HepG2 (cell line): ENCODE results near the gene GNL3. TPM values are rescaled to one million over a fixed set of nuclear protein-coding genes. Genes with fewer than 3 reads are reported as not detected.

Experiments
- ATAC-seq: fragments of 200-7000 bp; cut with Tn5 transposase; 3 replicates; pipeline ENCODE4 v1.9.1; 2020; ENCODE audit warnings: mild to moderate bottlenecking, moderate library complexity
- BruUV-seq: library from RNA; stranded (reverse); fragments of 400-500 nt; replicated peaks from 2 replicates; lab custom pipeline; 2021; lab: Mats Ljungman, UMichigan
- CTCF ChIA-PET: fragments of 300-600 bp; formaldehyde crosslinking; extraction: SDS; loops from one replicate; lab custom pipeline; 2021; ENCODE audit warnings: low total read pairs, inconsistent platforms, low intra/inter-chr PET ratio; lab: Yijun Ruan, JAX
- POLR2A ChIA-PET: fragments of 350-600 bp; sonication (Branson Sonifier 250); formaldehyde crosslinking; loops from one replicate; lab custom pipeline; 2020; ENCODE audit warnings: antibody characterized with exemption, inconsistent platforms; lab: Yijun Ruan, JAX
- DNase-seq: peaks from one replicate; pipeline ENCODE4 v3.0.0-alpha.2; 2015; ENCODE audit warnings: low spot score
- FAIRE-seq: peaks from 3 replicates; lab custom pipeline; 2011; peaks lifted over from hg19 to GRCh38; lab: Jason Lieb, UNC
- H2AFZ ChIP-seq: one replicate; pipeline ENCODE4 v1.6.1; 2011; ENCODE audit warnings: low read length, inconsistent platforms
- H3K27ac ChIP-seq: fragments of 300-600 bp; 3 replicates; pipeline ENCODE4 v1.8.0; 2011; ENCODE audit warnings: mixed run types, mild to moderate bottlenecking, mixed read lengths, low read length, inconsistent platforms; ENCODE audit not compliant: insufficient read depth; ENCODE audit errors: extremely low read length
- H3K27me3 ChIP-seq, 2 experiments: fragments of 200-600 bp in 1 of 2; 2 replicates in 1 of 2; 3 replicates in 1 of 2; pipeline versions ENCODE4 v1.6.0 to v1.8.0; 2011; ENCODE audit warnings: low read length in 2 of 2, mild to moderate bottlenecking in 2 of 2, moderate library complexity in 2 of 2, inconsistent platforms in 1 of 2; ENCODE audit not compliant: insufficient read depth in 2 of 2, control insufficient read depth in 1 of 2
- H3K36me3 ChIP-seq, 2 experiments: fragments of 200-600 bp in 1 of 2; replicated peaks in 1 of 2; 2 replicates in 1 of 2; 3 replicates in 1 of 2; pipeline versions ENCODE4 v1.5.1 to v1.8.0; 2011; ENCODE audit warnings: low read length in 2 of 2, inconsistent platforms in 1 of 2; ENCODE audit not compliant: insufficient read depth in 2 of 2, control insufficient read depth in 1 of 2
- H3K4me1 ChIP-seq: 2 replicates; pipeline ENCODE4 v1.5.1; 2012; ENCODE audit warnings: low read length, inconsistent platforms; ENCODE audit not compliant: insufficient read depth
- H3K4me2 ChIP-seq: 2 replicates; pipeline ENCODE4 v1.6.0; 2011; ENCODE audit warnings: low read depth, low read length, inconsistent platforms
- H3K4me3 ChIP-seq, 3 experiments: fragments of 200-600 bp in 1 of 3; sonication (generic), shearing (Covaris generic) in 1 of 3; replicated peaks in 1 of 3; 2 replicates each; pipeline ENCODE4 v1.5.1; 2011 to 2016; ENCODE audit warnings: low read length in 3 of 3, inconsistent platforms in 2 of 3, low read depth in 2 of 3, mild to moderate bottlenecking in 2 of 3, control low read depth in 1 of 3, mixed read lengths in 1 of 3; ENCODE audit not compliant: insufficient read depth in 1 of 3
- H3K79me2 ChIP-seq: one replicate; pipeline ENCODE4 v1.6.1; 2011; ENCODE audit warnings: low read length, inconsistent platforms; ENCODE audit not compliant: insufficient read depth
- H3K9ac ChIP-seq: 2 replicates; pipeline ENCODE4 v1.6.0; 2011; ENCODE audit warnings: mild to moderate bottlenecking, low read depth, low read length, inconsistent platforms; ENCODE audit not compliant: insufficient read depth
- H3K9me3 ChIP-seq: 2 replicates; pipeline ENCODE4 v1.5.1; 2012; ENCODE audit warnings: mild to moderate bottlenecking, low read length
- H4K20me1 ChIP-seq: 2 replicates; pipeline ENCODE4 v1.6.0; 2011; ENCODE audit warnings: inconsistent platforms, mild to moderate bottlenecking, low read length, moderate library complexity; ENCODE audit not compliant: insufficient read depth
- BATF2 ChIP-seq: sonication (generic); formaldehyde crosslinking; IDR thresholded peaks from 2 replicates; pipeline ENCODE4 v1.8.0; 2022; ENCODE audit warnings: mild to moderate bottlenecking, missing genetic modification reagents, moderate library complexity
- BRD4 ChIP-seq: sonication (generic); formaldehyde crosslinking; IDR thresholded peaks from 2 replicates; pipeline ENCODE4 v1.4.0; 2020; ENCODE audit warnings: missing genetic modification reagents
- CBX1 ChIP-seq: IDR thresholded peaks from one replicate; pipeline ENCODE4 v1.6.1; 2016; ENCODE audit warnings: antibody characterized with exemption, low read depth
- DR1 ChIP-seq: sonication (generic); formaldehyde crosslinking; IDR thresholded peaks from 2 replicates; pipeline ENCODE4 v1.8.0; 2021; ENCODE audit warnings: mild to moderate bottlenecking, missing genetic modification reagents, inconsistent platforms
- ETS1 ChIP-seq: sonication (generic); formaldehyde crosslinking; IDR thresholded peaks from 2 replicates; pipeline ENCODE4 v1.4.0; 2020; ENCODE audit warnings: missing genetic modification reagents
- HIVEP1 ChIP-seq: sonication (generic); formaldehyde crosslinking; IDR thresholded peaks from 2 replicates; pipeline ENCODE4 v1.4.0; 2020; ENCODE audit warnings: mild to moderate bottlenecking, missing genetic modification reagents
- HOXA3 ChIP-seq: sonication (generic); formaldehyde crosslinking; IDR thresholded peaks from 2 replicates; pipeline ENCODE4 v1.5.0; 2020; ENCODE audit warnings: missing genetic modification reagents
- MTF1 ChIP-seq: sonication (generic); formaldehyde crosslinking; IDR thresholded peaks from 2 replicates; pipeline ENCODE4 v1.5.0; 2020; ENCODE audit warnings: missing genetic modification reagents
- NCOA1 ChIP-seq: sonication (generic); formaldehyde crosslinking; IDR thresholded peaks from 2 replicates; pipeline ENCODE4 v1.9.0; 2021; ENCODE audit warnings: missing genetic modification reagents
- ZMYM3 ChIP-seq: sonication (generic); formaldehyde crosslinking; IDR thresholded peaks from 2 replicates; pipeline ENCODE4 v1.5.1; 2020; ENCODE audit warnings: mild to moderate bottlenecking, missing genetic modification reagents
- ZNF468 ChIP-seq: sonication (generic); formaldehyde crosslinking; IDR thresholded peaks from 2 replicates; pipeline ENCODE4 v1.8.0; 2022; ENCODE audit warnings: mild to moderate bottlenecking, moderate library complexity, missing genetic modification reagents
- ZNF557 ChIP-seq: sonication (generic); formaldehyde crosslinking; IDR thresholded peaks from 2 replicates; pipeline ENCODE4 v1.4.0; 2020; ENCODE audit warnings: missing genetic modification reagents
- ZNF841 ChIP-seq: sonication (generic); formaldehyde crosslinking; IDR thresholded peaks from 2 replicates; pipeline ENCODE4 v1.8.1; 2023; ENCODE audit warnings: missing genetic modification reagents, borderline replicate concordance
- whole genome bisulfite sequencing: methylation state at CpG from one replicate; pipeline ENCODE4 v1.1.6; 2017; ENCODE audit warnings: low lambda C conversion rate; 5-methylcytosine and 5-hydroxymethylcytosine counted together
- in situ Hi-C: cut with HindIII; loops from 2 replicates; pipeline ENCODE4 v1.10.0; 2017; ENCODE audit warnings: low pct_unique_long_range_greater_than_20kb; ENCODE audit not compliant: extremely low pct_ligation_motif_present
- intact Hi-C: fragments of 100-400 bp; cut with micrococcal nuclease; formaldehyde crosslinking; loops from one replicate; pipeline ENCODE4 v1.10.0; 2022; ENCODE audit not compliant: unreplicated experiment
- polyA plus RNA-seq, 8 experiments: library from polyadenylated mRNA; depleted of rRNA in 3 of 8; stranded (reverse) in 7 of 8; unstranded in 1 of 8; fragments of >200 nt; fragmentation: Illumina TruSeq in 4 of 8; extraction: Trizol in 4 of 8; gene quantifications; 2 replicates each; pipeline versions ENCODE4 v1.2.1 to v1.2.3, GENCODE V29; 2011 to 2016; ENCODE audit warnings: low read depth in 4 of 8, missing spikeins in 1 of 8, mixed read lengths in 1 of 8; ENCODE audit not compliant: insufficient read depth in 1 of 8
- total RNA-seq, 5 experiments: library from RNA; depleted of rRNA; stranded (reverse); fragments of >200 nt; fragmentation: Illumina TruSeq; extraction: Trizol; gene quantifications; 2 replicates each; pipeline ENCODE4 v1.2.3, GENCODE V29; 2016; ENCODE audit warnings: low read depth in 1 of 5
- TF ChIP-seq, protein P1 (sequence below): sonication (generic); formaldehyde crosslinking; IDR thresholded peaks from 2 replicates; pipeline ENCODE4 v1.5.0; 2020; ENCODE audit warnings: mild to moderate bottlenecking, missing genetic modification reagents
- TF ChIP-seq, protein P2 (sequence below): sonication (generic); formaldehyde crosslinking; IDR thresholded peaks from 2 replicates; pipeline ENCODE4 v1.4.0; 2020; ENCODE audit warnings: missing genetic modification reagents

Gene GNL3
- total and polyA plus RNA-seq, 2 of the 13 experiments (the other 11 are each of a cell fraction or from before 2014, with no cell fraction given): 129 to 257 TPM

DNA sequence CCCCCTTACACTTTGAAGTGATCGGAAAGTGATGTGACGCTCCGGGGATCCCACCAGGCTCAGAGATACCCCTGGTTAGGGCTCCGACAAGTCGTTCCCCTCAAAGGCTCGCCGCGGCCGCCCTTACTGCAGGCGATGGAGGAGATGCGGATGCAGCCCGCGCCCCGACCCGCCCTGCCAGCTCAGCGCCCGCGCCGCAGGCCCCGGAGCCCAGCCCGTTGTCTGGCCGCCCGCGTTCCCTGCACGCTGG lies 19.5 kb downstream of the GNL3 start (continued):
- TF ChIP-seq ZNF841 (CRISPR knock-in tag) (peak; percentile 38; the same call in 1 of the 2 replicates), ZNF468 (CRISPR knock-in tag) (0 out of 2 replicates have a peak, but pooled peaks have one; percentile 9), HIVEP1 (CRISPR knock-in tag) (no peak), CBX1 (no peak)
- TF ChIP-seq, protein P1, sequence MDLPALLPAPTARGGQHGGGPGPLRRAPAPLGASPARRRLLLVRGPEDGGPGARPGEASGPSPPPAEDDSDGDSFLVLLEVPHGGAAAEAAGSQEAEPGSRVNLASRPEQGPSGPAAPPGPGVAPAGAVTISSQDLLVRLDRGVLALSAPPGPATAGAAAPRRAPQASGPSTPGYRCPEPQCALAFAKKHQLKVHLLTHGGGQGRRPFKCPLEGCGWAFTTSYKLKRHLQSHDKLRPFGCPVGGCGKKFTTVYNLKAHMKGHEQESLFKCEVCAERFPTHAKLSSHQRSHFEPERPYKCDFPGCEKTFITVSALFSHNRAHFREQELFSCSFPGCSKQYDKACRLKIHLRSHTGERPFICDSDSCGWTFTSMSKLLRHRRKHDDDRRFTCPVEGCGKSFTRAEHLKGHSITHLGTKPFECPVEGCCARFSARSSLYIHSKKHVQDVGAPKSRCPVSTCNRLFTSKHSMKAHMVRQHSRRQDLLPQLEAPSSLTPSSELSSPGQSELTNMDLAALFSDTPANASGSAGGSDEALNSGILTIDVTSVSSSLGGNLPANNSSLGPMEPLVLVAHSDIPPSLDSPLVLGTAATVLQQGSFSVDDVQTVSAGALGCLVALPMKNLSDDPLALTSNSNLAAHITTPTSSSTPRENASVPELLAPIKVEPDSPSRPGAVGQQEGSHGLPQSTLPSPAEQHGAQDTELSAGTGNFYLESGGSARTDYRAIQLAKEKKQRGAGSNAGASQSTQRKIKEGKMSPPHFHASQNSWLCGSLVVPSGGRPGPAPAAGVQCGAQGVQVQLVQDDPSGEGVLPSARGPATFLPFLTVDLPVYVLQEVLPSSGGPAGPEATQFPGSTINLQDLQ (CRISPR knock-in tag): peak; percentile 58; the same call in 1 of the 2 replicates

DNA sequence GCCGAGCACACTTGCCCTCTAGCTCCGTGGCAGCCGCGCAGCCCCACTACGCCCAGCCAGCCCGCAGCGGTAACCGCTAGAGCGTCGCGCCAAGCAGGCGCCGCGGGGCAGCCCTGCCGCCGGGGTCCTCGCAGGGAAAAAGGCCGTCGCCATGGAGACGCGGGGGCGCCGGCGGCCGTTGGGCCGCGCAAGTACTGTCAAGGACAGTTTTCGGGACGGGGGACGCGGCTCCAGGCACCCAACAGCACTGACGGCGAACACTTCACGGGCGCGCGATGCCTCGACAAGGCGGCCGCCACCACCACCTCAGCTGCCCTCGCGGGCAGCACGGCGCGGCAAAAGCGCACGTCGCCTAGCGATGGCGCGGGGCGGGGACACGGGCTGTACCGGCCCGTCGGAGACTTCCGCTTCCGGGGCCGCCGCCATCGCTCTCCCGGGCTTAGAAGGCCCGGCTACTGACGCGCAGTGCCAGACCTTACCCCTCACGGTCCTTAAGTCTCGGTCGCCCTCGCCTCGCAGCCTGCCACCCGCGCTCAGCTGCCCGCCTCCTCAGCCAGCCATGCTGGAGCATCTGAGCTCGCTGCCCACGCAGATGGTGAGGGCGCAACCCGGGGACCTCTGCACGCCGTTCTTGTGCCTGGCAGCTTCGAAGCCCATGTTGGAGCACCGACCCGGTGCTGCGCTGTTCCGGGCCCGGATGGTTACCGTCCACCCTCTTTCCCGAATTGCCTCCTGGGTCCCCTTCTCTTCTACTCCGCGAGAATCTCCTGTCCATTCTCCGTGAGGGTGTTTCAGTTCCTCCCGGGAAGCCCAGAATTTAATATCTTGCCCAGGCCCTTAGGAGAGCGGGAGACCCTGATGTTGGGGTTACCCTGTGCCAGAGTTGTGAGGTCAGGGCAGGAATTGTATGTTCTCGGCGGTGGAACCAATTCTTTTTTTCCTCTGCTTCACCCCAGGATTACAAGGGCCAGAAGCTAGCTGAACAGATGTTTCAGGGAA lies 20.2 kb downstream of the GNL3 start, which contains the start of the genes GLT8D1 and SPCS1:
Gene GLT8D1 (minus strand): TSS at position 104 of the 999 bp plus-strand sequence. CDS start 5,331 bp downstream, outside the sequence.
Gene SPCS1 (plus strand): TSS at position 419 of the 999 bp plus-strand sequence. CDS start 141 bp downstream, at position 560.
- Histone ChIP-seq H3K4me3 (peak within 1 kb of the TSS; percentile 90 to 97 (median 95)), H2AFZ (no peak within 1 kb of the TSS), H3K9me3 (no peaks in the 10 kb centered on the region), H3K36me3 (peaks cover 0 to 3% of the 10 kb centered on the region in 2 experiments; a peak in 1 of 5 replicates), H3K27ac (peak within 1 kb of the TSS; percentile 90), H3K4me2 (peak within 1 kb of the TSS; percentile 80), H3K9ac (peak within 1 kb of the TSS; percentile 85), H3K27me3 (no peaks in the 10 kb centered on the region; a peak in 1 of 5 replicates), H3K4me1 (peaks cover 45% of the 10 kb centered on the region), H4K20me1 (no peaks in the 10 kb centered on the region; the same call in 1 of the 2 replicates), H3K79me2 (peaks cover 47% of the 10 kb centered on the region)
- BruUV-seq: no TSS peak
- intact Hi-C loops: no loop called here
- FAIRE-seq: no peak
- in situ Hi-C loops: no loop called here
- 1% methylated on average over 19 of the region's 94 CpGs for WGBS
- DNase-seq: peak; percentile 73
- ATAC-seq: peak; percentile 88
- ChIA-PET POLR2A (interaction anchor here (0.5 to 6.5 kb wide), 12 partner anchors 16 to 733 kb away, joined by 3 to 118 read pairs (median 4); partner anchors contain the start of genes GNL3, ITIH3, NEK4 and PBRM1), CTCF (no interaction called here)
- TF ChIP-seq BRD4 (peak; percentile 84; the same call in 1 of the 2 replicates), ZNF557 (peak; percentile 25; the same call in 1 of the 2 replicates), DR1 (CRISPR knock-in tag) (peak; percentile 61; the same call in 1 of the 2 replicates), HOXA3 (peak; percentile 87), MTF1 (CRISPR knock-in tag) (peak; percentile 61; the same call in 1 of the 2 replicates), NCOA1 (CRISPR knock-in tag) (no peak), BATF2 (CRISPR knock-in tag) (no peak), ZMYM3 (CRISPR knock-in tag) (peak; percentile 17; the same call in 1 of the 2 replicates), ETS1 (no peak; the same call in 1 of the 2 replicates)
- TF ChIP-seq, protein P2, sequence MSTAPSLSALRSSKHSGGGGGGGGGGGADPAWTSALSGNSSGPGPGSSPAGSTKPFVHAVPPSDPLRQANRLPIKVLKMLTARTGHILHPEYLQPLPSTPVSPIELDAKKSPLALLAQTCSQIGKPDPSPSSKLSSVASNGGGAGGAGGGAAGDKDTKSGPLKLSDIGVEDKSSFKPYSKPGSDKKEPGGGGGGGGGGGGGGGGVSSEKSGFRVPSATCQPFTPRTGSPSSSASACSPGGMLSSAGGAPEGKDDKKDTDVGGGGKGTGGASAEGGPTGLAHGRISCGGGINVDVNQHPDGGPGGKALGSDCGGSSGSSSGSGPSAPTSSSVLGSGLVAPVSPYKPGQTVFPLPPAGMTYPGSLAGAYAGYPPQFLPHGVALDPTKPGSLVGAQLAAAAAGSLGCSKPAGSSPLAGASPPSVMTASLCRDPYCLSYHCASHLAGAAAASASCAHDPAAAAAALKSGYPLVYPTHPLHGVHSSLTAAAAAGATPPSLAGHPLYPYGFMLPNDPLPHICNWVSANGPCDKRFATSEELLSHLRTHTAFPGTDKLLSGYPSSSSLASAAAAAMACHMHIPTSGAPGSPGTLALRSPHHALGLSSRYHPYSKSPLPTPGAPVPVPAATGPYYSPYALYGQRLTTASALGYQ (CRISPR knock-in tag): 0 out of 2 replicates have a peak, but pooled peaks have one; percentile 27
